Kidney (tissue), 14 donors: Measurements from ENCODE around the gene ZNF516. TPM values are rescaled to one million over a fixed set of nuclear protein-coding genes. Genes with fewer than 3 reads are reported as not detected.

Experiments
- DNase-seq, 5 donors: peaks; one replicate each; pipeline ENCODE4 v3.0.0-alpha.2; 2013 to 2020
- FAIRE-seq: peaks from 2 replicates; lab custom pipeline; 2012; peaks lifted over from hg19 to GRCh38; lab: Jason Lieb, UNC
- H3K27ac ChIP-seq, 2 donors: one replicate each; pipeline ENCODE4 v1.7.0; 2013; ENCODE audit warnings: low read depth in 2 of 2, low read length in 2 of 2, inconsistent platforms in 1 of 2
- H3K27me3 ChIP-seq: one replicate; pipeline ENCODE4 v1.7.1; 2013; ENCODE audit warnings: low read length, inconsistent platforms; ENCODE audit not compliant: control insufficient read depth, insufficient read depth
- H3K36me3 ChIP-seq, 3 donors: one replicate each; pipeline versions ENCODE4 v1.7.0 to v1.7.1; 2013; ENCODE audit warnings: low read length in 3 of 3, control low read depth in 1 of 3, inconsistent platforms in 1 of 3; ENCODE audit not compliant: insufficient read depth in 3 of 3, control insufficient read depth in 2 of 3
- H3K4me1 ChIP-seq, 3 donors: one replicate each; pipeline versions ENCODE4 v1.7.0 to v1.7.1; 2013; ENCODE audit warnings: low read length in 3 of 3, inconsistent platforms in 1 of 3, low read depth in 1 of 3; ENCODE audit not compliant: control insufficient read depth in 2 of 3, insufficient read depth in 2 of 3
- H3K4me3 ChIP-seq, 3 donors: one replicate each; pipeline versions ENCODE4 v1.7.0 to v1.8.1; 2013; ENCODE audit warnings: low read length in 3 of 3, control low read depth in 1 of 3, inconsistent platforms in 1 of 3
- H3K9ac ChIP-seq, 3 donors: one replicate each; pipeline versions ENCODE4 v1.7.0 to v1.7.1; 2013; ENCODE audit warnings: low read length in 3 of 3, control low read depth in 1 of 3, inconsistent platforms in 1 of 3
- H3K9me3 ChIP-seq, 3 donors: one replicate each; pipeline versions ENCODE4 v1.7.0 to v1.7.1; 2013; ENCODE audit warnings: low read length in 3 of 3, control low read depth in 1 of 3, inconsistent platforms in 1 of 3; ENCODE audit not compliant: control insufficient read depth in 2 of 3, insufficient read depth in 1 of 3
- CTCF ChIP-seq: IDR thresholded peaks from 3 replicates; pipeline ENCODE4 v1.5.1; 2012; ENCODE audit warnings: mild to moderate bottlenecking, moderate library complexity, borderline replicate concordance; ENCODE audit not compliant: insufficient read depth; ENCODE audit errors: extremely low read depth
- intact Hi-C: fragments of 100-400 bp; cut with DNase I; formaldehyde crosslinking; loops from one replicate; pipeline ENCODE4 v1.11.1; 2022
- polyA plus RNA-seq: library from polyadenylated mRNA; stranded (reverse); fragments of 350-450 nt; fragmentation: Illumina TruSeq; extraction: RNeasy Lipid Tissue Mini Kit (QIAGEN cat#74804); gene quantifications from one replicate; pipeline ENCODE4 v1.2.3, GENCODE V29; 2014; ENCODE audit warnings: low read depth, low replicate concordance; ENCODE audit not compliant: insufficient read depth
- total RNA-seq: library from RNA; stranded (reverse); fragmentation: NEBNext Ultra II Directional; extraction: Animal tissue kit (Norgen Biotek cat#: 25700); gene quantifications from one replicate; pipeline ENCODE4 v1.2.1, GENCODE V29; 2021
- donor health status: control.
- donor health status: control.
- donor health status: control.
- donor health status: control.
- donor health status: control.
- donor health status: DM: yes; HTN: yes; CAD: no.
- donor health status: Normal renal cell carcinoma (clear cell type).

Gene ZNF516
- total and polyA plus RNA-seq, 2 donors from 2014 or later = 6.7 to 28.7 TPM

- peaks cover 0 to 2% (median 0%) of the 10 kb centered on the region in 3 donors for H3K9me3 ChIP-seq
- TF ChIP-seq CTCF = no peak
- intact Hi-C loops = no loop called here
- FAIRE-seq (no peak), DNase-seq (no peak)
- H3K27ac ChIP-seq = no peak overlapping the region
- H3K4me1 ChIP-seq = peaks cover 0 to 5% (median 5%) of the 10 kb centered on the region in 3 donors
- H3K27me3 ChIP-seq = no peaks in the 10 kb centered on the region
- no peak overlapping the region for H3K4me3 ChIP-seq
- no peak overlapping the region for H3K9ac ChIP-seq
- peaks cover 0 to 5% (median 0%) of the 10 kb centered on the region in 3 donors for H3K36me3 ChIP-seq
Observed at GRCh38 chr18:76419811-76420210, 75.2 kb downstream of the ZNF516 start.

DNA sequence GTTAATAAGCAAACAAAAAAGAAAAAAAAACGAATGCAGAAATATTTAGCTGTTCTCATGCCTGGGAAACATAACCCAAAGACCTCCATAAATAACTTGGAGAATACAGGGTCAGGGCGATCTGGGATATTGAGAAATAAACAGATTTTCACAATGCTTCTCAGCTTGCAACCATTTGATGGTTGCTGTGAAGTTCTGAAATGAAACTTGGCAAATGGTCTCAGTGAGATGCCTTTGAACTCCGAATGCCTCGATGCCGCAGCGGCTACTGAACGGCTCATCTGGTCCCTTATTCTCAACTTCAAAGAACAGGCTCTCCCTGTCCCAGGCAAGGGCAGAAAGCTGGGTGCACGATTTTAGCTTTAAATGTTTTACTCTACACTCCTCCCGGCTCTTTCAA lies 78.1 kb downstream of the ZNF516 start:
- H3K27ac ChIP-seq = no peak overlapping the region
- no peak for TF ChIP-seq CTCF
- intact Hi-C loops = no loop called here
- H3K36me3 ChIP-seq = peaks cover 0 to 5% (median 0%) of the 10 kb centered on the region in 3 donors
- no peak overlapping the region for H3K9ac ChIP-seq
- H3K27me3 ChIP-seq = no peaks in the 10 kb centered on the region
- peaks cover 0 to 11% (median 7%) of the 10 kb centered on the region in 3 donors for H3K4me1 ChIP-seq
- FAIRE-seq (no peak), DNase-seq (peak in 3 of 5 donors; percentile 71 to 79 (median 76))
- H3K4me3 ChIP-seq = no peak overlapping the region
- peaks cover 0 to 2% (median 0%) of the 10 kb centered on the region in 3 donors for H3K9me3 ChIP-seq

DNA sequence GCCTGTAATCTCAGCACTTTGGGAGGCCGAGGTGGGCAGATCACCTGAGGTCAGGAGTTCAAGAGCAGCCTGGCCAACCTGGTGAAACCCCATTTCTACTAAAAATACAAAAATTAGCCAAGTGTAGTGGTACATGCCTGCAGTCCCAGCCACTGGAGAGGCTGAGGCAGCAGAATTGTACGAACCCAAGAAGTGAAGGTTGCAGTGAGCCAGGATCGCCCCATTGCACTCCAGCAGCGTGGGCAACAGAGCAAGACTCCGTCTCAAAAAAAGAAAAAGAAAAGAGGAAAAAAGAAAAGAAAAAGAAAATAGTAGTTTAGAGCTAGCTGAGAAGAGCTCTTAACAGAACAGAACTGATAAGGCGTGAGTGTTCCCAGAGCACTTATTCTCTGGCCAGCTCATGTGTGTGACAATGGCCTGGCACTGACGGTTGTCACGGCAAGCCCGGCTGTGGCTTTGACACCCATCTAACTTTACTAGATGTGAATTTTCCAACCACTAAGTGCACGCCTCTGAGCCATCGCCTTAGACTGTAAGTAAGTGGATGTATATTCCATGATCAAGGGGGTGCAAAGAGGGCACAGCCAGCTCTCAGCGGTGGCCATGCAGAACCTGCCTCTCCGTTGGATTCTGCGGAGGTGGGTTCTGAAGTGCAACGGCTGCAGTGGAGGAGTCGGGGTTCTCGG lies 80.0 kb downstream of the ZNF516 start:
- Histone ChIP-seq H3K27ac (no peak overlapping the region), H3K4me1 (peaks cover 0 to 11% (median 9%) of the 10 kb centered on the region in 3 donors), H3K36me3 (peaks cover 0 to 5% (median 0%) of the 10 kb centered on the region in 3 donors), H3K4me3 (no peak overlapping the region), H3K9me3 (peaks cover 0 to 2% (median 0%) of the 10 kb centered on the region in 3 donors), H3K27me3 (no peaks in the 10 kb centered on the region), H3K9ac (no peak overlapping the region)
- intact Hi-C loops = no loop called here
- DNase-seq (no peak), FAIRE-seq (no peak)
- no peak for TF ChIP-seq CTCF
